Liver (tissue), 3 donors: Measurements from ENCODE around the gene ADAP1.

Source experiments
- FOXA1 ChIP-seq: IDR thresholded peaks from 2 replicates; pipeline ENCODE4 v1.6.1; 2016; ENCODE audit warnings: antibody characterized with exemption
- GABPA ChIP-seq, 2 donors: IDR thresholded peaks in 1 of 2; conservative IDR thresholded peaks in 1 of 2; 2 replicates each; pipeline ENCODE4 v1.6.1; 2016; ENCODE audit warnings: antibody characterized with exemption in 2 of 2, mild to moderate bottlenecking in 1 of 2, moderate library complexity in 1 of 2
- JUND ChIP-seq, 2 donors: IDR thresholded peaks; 2 replicates each; pipeline ENCODE4 v1.6.1; 2016; ENCODE audit warnings: antibody characterized with exemption in 2 of 2
- RAD21 ChIP-seq, 2 donors: IDR thresholded peaks; 2 replicates each; pipeline ENCODE4 v1.6.1; 2016; ENCODE audit warnings: antibody characterized with exemption in 2 of 2, mild to moderate bottlenecking in 2 of 2
- SP1 ChIP-seq: IDR thresholded peaks from 2 replicates; pipeline ENCODE4 v1.6.1; 2018; ENCODE audit warnings: antibody characterized with exemption, mild to moderate bottlenecking
- TAF1 ChIP-seq: conservative IDR thresholded peaks from 2 replicates; pipeline ENCODE4 v1.6.1; 2016; ENCODE audit warnings: antibody characterized with exemption, mild to moderate bottlenecking
- YY1 ChIP-seq: IDR thresholded peaks from 2 replicates; pipeline ENCODE4 v1.6.1; 2016; ENCODE audit warnings: antibody characterized with exemption, mild to moderate bottlenecking
- TF ChIP-seq, protein P1 (sequence below): fragments of 150-350 bp; IDR thresholded peaks from 2 replicates; pipeline ENCODE4 v1.5.1; 2017; ENCODE audit warnings: improper control_type of control experiment, low read depth, low read length; ENCODE audit not compliant: missing input control
- TF ChIP-seq, protein P2 (sequence below): IDR thresholded peaks from 2 replicates; pipeline ENCODE4 v1.6.1; 2016; ENCODE audit warnings: antibody characterized with exemption, mild to moderate bottlenecking
- TF ChIP-seq, protein P3 (sequence below): IDR thresholded peaks from 2 replicates; pipeline ENCODE4 v1.6.1; 2016; ENCODE audit warnings: antibody characterized with exemption
- donor health status: healthy.
- donor health status: healthy.

DNA sequence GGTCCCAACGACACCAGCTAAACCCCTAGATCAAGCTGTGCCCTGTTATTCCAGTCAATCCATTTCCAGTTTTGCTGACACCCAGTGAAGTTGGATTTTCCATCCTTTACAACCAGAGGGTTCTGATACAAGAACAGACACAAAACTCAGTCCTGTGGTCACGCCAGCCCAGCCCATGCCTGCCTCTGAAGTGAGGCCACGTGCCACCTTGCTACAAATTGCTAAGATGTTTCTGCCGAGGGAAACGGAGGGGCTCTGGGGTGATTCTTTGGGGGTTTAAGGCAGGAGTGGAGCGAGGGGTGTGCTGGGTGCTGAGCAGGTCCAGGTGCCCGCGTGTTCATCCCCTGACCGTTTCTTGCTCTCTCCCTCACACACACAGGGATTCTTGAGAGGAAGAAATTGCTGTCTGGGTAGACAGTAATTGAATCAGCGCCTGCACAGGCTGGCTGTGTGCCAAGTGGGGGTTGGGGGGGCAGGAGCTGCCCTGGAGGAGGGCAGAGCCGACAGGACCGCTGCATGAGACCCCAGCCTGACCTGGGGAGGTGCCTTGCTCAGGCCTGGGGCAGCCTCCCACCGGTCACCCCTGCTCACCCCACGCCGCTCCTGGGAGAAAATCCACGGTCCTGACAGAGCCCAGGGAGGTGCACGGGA is 38.1 kb downstream of the ADAP1 start:
- TF ChIP-seq TAF1, result no peak
- TF ChIP-seq, protein P1, sequence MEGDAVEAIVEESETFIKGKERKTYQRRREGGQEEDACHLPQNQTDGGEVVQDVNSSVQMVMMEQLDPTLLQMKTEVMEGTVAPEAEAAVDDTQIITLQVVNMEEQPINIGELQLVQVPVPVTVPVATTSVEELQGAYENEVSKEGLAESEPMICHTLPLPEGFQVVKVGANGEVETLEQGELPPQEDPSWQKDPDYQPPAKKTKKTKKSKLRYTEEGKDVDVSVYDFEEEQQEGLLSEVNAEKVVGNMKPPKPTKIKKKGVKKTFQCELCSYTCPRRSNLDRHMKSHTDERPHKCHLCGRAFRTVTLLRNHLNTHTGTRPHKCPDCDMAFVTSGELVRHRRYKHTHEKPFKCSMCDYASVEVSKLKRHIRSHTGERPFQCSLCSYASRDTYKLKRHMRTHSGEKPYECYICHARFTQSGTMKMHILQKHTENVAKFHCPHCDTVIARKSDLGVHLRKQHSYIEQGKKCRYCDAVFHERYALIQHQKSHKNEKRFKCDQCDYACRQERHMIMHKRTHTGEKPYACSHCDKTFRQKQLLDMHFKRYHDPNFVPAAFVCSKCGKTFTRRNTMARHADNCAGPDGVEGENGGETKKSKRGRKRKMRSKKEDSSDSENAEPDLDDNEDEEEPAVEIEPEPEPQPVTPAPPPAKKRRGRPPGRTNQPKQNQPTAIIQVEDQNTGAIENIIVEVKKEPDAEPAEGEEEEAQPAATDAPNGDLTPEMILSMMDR, result no peak
- no peak for TF ChIP-seq JUND (IDR thresholded peaks at IDR 0.05)
- no peak for TF ChIP-seq YY1
- TF ChIP-seq, protein P2, sequence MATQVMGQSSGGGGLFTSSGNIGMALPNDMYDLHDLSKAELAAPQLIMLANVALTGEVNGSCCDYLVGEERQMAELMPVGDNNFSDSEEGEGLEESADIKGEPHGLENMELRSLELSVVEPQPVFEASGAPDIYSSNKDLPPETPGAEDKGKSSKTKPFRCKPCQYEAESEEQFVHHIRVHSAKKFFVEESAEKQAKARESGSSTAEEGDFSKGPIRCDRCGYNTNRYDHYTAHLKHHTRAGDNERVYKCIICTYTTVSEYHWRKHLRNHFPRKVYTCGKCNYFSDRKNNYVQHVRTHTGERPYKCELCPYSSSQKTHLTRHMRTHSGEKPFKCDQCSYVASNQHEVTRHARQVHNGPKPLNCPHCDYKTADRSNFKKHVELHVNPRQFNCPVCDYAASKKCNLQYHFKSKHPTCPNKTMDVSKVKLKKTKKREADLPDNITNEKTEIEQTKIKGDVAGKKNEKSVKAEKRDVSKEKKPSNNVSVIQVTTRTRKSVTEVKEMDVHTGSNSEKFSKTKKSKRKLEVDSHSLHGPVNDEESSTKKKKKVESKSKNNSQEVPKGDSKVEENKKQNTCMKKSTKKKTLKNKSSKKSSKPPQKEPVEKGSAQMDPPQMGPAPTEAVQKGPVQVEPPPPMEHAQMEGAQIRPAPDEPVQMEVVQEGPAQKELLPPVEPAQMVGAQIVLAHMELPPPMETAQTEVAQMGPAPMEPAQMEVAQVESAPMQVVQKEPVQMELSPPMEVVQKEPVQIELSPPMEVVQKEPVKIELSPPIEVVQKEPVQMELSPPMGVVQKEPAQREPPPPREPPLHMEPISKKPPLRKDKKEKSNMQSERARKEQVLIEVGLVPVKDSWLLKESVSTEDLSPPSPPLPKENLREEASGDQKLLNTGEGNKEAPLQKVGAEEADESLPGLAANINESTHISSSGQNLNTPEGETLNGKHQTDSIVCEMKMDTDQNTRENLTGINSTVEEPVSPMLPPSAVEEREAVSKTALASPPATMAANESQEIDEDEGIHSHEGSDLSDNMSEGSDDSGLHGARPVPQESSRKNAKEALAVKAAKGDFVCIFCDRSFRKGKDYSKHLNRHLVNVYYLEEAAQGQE, result no peak
- no peak for TF ChIP-seq FOXA1
- no peak for TF ChIP-seq RAD21 (IDR thresholded peaks at IDR 0.05)
- no peak for TF ChIP-seq GABPA (IDR thresholded peaks at IDR 0.05 in 1 of 2, conservative IDR thresholded peaks at IDR 0.05 in 1 of 2)
- TF ChIP-seq, protein P3, sequence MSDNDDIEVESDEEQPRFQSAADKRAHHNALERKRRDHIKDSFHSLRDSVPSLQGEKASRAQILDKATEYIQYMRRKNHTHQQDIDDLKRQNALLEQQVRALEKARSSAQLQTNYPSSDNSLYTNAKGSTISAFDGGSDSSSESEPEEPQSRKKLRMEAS, result no peak
- TF ChIP-seq SP1, result no peak
